ENCODE measurements around the gene MPC1L.

MPC1L gene

DNA sequence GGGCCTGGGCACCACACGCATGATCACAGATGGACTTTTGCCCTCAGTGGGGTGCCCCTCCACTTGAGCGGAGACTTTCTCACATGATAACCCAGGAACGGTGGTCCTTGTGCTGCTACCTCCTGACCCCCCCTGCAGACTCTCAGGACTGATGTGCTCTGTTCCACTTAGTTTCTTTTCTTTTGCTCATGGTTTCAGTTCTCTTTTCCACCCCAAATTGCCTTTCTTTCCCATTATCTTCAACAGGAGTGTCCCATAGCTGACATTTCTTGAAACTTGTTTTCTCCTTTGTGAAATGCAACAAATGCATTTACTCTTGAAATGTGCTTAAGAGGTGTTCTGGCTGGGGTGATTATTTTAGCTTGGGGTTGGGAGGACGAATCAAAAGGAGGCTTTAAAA is 9.0 kb downstream of the MPC1L start:
- no peak for DNase-seq

DNA sequence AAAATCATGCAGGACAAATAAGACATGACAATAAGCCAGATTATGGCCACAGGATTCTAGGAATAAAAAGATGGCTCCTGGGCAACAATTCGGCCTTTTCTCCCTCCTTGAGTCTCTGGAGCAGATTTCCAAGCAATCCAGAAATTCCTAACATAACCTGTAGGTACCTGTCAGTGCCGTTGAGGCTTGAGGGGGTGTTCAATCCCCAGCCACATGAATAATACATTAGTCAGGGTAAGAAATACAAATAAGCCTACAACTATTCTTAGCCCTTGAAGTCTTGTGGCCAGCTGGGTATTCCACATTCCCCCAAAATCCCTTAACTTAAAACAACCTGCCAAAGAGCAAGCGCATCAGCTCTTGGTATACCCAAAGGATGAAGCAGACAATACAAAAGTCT is 14.5 kb downstream of the MPC1L start:
- no peak for DNase-seq

- peak; percentile 23 for DNase-seq
Measured at GRCh38 chrX:40644176-40644575, 20.9 kb downstream of the MPC1L start.

DNA sequence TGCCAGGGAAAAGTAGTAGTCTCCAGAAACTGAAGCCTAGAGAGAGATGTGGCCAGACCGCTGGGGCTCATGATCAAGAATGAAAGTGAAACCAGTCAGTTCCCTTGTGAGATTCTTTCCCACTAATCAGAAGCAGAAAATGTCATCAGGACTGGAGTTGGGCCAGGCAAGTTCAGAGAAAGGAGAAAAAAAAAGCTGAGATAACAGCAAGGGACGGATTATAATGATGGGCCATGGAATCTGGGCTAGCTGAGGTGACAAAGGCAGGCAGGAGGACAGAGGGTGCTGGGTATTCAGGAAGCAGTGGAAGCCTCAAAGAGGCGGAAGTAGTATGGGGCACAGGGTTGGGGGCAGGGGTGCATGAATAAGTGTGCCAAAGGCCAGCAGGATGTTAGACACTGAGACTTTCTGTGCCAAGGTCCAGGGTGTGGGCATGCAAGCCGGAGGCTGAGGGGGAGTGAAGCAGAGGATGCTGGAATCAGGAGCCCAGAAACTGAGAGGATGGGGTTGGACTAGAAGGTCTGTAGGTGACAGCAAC is 21.7 kb downstream of the MPC1L start:
- DNase-seq = peak; percentile 69

DNA sequence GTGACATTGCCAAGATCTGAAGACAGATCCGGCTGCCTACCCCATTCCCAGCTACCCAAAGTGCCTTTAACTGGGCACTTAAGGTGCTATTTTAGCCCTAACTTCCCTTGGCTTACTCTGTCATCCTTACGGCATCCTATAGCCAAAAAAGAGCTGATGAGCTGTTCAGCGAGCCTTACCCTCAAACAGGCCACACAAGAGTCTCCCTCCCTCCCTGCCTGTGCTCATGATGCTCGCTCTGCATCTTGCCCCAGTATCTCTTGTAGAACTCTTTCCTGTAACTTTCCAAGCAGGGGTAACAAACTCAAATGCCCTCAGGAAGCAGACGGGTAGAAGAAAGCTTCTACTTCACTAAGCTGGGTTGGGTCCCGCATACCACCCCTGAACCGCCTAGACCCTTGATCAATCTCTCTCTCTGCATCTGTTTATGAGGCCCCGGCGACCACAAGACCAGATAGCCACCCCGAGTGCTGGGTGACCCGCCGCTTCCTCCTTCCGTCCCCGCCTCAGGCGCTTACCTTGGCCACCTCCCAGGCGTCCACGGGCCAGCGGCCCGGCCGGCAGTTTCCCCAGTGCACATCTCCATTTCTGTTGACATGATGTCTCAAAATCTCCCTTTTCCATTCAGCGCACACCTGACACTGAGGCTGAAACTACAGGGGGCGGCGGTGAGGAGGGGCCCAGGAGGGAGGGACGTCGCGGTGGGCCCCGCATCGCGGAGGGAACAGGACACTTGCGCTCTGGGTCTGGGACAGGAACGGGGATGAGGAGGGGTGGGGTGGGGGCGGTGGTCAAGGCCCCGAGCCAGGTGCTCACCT is 23.5 kb downstream of the MPC1L start:
- DNase-seq = no peak

DNA sequence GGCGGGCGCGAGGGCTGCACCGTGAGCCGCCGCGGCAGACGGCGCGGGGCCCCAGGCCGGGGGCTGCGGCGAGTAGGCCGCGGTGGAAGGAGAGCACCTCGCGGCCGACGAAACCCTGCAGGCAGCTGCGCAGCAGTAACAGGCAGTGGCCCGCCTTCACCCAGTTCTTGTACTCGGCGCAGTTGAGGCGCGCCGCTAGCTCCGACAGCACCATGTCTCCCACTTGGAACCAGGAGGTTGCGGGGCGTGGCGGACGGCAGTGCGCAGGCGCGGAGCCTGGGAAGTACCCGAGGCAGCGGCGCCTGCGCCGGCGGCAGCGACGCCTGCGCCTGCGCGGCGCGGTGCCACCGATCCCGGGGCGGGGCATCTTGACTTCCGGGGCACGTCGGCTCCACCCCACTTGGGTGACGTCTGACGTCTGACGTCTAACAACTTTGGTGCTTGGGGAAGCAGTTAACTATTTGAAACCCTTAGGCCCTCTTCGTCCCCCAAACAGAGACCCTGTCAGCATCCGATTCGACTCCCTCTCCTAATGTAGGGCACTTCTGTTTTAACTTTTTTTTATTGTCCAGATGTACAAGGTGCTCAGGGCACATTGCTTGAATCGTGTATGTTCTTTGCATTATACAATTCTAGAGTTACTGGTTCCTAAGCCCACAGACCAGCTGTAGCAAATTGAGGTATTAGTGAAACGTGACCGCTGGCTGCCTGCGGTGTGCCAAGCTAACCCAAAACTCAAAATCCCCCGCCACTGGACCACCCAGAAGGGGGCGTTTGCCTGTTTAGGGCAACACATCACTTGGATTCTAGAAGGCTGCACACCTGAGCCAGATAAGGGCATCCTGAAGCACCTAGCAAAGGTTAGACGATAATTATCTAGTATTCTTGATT is 24.3 kb downstream of the MPC1L start, which contains the start of gene CXorf38:
TSS of gene CXorf38 (minus strand) at position 255 of the 891 bp plus-strand sequence. CDS start at position 214, 41 bp downstream.
- DNase-seq = peak; percentile 89

GRCh38 chrX:40651620-40652223 is 28.5 kb downstream of the MPC1L start:
- DNase-seq = peak; percentile 58

DNA sequence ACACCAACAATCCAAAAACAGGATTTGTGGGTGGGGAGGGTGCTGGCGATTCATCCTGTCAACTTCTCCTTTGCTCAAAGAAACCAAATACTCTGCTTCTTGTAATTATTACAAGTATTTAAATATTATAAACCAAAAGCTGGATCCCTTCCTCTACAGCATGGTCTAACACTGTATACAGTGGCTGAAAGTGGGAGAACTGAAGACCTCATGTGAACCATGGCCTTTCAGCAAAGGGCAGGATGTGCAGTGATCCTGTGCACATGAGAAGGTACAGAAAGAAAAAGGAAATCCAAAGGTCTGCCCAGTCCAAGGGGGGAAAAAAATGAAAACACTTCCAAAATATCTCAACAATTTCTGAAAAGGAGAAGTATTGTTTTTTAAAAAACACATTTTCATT is 29.4 kb downstream of the MPC1L start:
- DNase-seq = no peak

GRCh38 chrX:40653535-40653934 is 30.3 kb downstream of the MPC1L start:
- DNase-seq = no peak

DNA sequence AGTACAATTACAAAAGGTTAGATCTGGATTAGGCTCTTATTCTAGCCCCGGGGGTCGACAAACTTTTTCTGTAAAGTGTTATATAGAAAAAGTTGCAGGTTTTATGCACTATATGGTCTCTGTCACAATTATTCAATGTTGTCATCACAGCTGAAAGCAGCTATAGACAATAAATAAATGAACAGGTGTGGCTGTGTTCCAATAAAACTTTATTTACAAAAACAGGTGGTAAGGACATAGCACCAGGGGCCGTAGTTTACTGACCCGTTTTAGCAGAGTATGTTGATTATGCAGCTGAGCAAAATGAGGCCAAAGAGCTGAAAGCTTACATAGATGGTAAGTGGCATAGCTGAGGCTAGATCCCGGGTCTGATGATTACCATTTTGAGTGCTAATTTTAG is 37.2 kb downstream of the MPC1L start:
- DNase-seq = no peak

GRCh38 chrX:40661489-40661888 is 38.3 kb downstream of the MPC1L start:
- no peak for DNase-seq

DNA sequence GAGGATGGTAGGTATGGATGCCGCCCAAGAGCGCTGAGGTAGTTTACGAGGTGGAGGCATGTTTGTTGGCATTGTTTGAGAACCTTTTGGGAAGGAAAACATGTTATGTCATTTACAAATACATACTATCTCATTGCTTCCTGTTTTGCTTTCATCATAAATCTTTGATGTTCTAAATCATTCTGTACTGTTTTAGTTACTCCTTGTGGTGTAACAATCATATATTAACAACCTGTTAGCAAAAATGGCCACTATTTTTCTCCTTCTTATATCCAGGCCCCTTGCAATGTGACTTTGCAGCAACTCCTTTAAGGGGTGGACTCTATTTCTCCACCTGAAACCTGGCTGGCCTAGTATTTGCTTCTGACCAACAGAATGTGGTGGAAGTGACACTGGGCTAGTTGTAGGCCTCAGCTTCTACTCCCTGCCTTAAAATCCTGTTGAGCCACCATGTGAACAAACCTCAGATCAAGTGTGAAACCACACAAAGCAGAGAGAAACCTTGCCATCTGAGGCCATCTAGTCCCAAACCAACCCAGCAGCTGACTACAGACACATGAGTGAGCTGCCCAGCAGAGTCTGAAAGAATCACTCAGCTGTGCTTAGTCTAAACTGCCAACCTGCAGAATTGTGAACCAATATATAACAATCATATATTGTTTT is 40.0 kb downstream of the MPC1L start:
- no peak for DNase-seq

GRCh38 chrX:40663880-40664630 is 40.8 kb downstream of the MPC1L start:
- peak; percentile 38 for DNase-seq

DNA sequence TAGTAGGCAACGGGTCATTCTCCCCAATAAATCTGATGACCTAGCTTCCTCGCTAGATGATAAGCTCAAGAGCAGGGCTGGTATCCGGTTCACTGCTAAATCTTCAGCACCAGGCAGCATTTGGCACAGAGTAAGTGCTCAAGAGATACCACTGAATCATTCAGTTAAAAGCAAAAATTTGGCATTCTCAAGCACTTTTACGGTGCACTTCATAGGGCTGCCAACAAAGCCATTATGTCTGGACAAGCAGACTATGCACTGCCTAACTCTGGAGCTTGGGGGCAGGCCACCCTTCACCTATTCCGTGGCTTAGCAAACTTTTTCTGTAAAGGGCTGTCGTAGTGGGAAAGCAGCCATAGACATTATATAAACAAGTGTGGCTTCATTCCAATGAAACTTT is 47.9 kb downstream of the MPC1L start:
- DNase-seq = no peak

All from fibroblast of upper back skin (primary cell).